Measurements from ENCODE around the gene OR4B1. TPM values are rescaled to one million over a fixed set of nuclear protein-coding genes. Genes with fewer than 3 reads are reported as not detected.

OR4B1 gene
- total and polyA plus RNA-seq, 2 of the 8 experiments (the other 6 are each of a cell fraction or from before 2014, with no cell fraction given) = not detected

DNA sequence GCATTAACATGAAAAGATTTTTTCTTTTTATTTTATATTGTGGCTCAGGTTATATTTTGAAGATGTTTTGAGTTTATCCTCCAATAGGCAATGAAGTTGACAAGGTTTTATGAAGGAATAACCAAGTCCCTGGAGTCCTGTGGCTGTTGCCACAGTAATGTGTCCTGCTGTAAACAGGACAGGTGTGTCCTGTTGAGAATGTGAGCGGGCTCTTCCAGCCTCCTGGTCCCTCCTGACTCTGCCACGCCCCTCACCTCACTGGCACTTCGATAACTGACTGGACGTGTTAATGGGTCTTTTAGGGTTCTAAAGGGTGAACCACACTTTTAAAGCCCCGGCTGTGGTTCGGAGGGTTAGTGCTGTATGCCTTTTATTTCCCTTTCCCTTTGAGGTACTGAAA is 47.8 kb upstream of the OR4B1 start (continued):
- TF ChIP-seq KDM4A (IDR thresholded peaks at IDR 0.05; ENCODE audit: low read depth, low read length, severe bottlenecking) (no peak), YY1 (IDR thresholded peaks at IDR 0.05; ENCODE audit: low read depth, low read length) (no peak), SAP30 (IDR thresholded peaks at IDR 0.05; ENCODE audit: insufficient read depth, insufficient replicate concordance, low read length) (no peak), ZNF274 (IDR thresholded peaks at IDR 0.05; ENCODE audit: borderline replicate concordance, extremely low read depth, low read length) (no peak)
